GM18508 (cell line): ENCODE results near the gene IPO4.

Experiments
- ATAC-seq: cut with Tn5 transposase; IDR thresholded peaks from one replicate; pipeline ENCODE4 v1.9.1; 2021; ENCODE audit warnings: moderate number of reproducible peaks; ENCODE audit not compliant: insufficient read depth, unreplicated experiment

Gene IPO4

DNA sequence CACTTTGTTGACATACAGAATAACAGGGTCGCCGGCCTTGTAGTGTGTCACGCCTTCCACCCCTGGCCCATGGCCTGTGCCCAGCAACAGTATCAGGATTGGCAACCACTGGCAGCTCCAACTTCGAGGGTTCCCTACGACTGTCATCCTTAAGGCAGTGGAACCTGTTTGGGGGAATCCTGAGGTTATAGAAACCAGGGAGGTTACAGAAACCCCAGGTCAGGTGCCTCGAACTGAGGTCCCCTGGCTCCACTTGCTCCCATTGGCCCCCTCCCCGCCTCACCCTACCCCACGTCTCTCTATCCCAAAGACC lies 6.2 kb upstream of the IPO4 start:
- no peak for ATAC-seq

DNA sequence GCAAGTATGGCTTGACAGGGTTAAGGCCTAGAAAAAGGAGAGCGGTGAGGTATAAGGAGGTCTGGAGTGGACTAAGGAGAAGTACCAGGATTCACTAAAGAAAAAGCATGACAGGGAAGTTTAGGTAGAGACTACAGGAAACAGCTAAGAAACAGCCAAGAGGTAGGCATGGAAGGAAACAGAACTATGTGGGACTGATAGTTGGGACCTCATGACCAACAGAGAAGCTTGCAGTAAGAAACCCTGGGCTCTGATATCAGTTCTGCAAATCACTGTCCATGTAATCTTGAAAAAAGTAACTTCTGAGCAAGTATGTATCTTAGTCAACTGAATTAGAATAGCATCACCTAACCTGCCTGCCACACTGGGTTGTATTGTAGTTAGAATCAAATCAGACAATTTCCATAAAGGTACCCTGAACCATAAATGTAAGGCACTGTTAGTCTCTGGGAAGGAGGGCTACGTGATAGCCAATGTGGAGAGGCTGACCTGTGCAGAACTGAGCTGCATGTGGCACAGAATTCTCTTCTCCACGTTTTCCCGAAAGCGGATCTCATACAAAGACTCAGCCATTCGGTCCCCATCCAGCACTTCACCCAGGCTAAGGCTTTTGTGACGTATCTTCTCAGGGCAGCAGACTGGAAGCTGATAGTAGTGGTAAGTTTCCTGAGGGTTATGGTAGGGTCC lies 5.7 kb upstream of the IPO4 start:
- no peak for ATAC-seq

DNA sequence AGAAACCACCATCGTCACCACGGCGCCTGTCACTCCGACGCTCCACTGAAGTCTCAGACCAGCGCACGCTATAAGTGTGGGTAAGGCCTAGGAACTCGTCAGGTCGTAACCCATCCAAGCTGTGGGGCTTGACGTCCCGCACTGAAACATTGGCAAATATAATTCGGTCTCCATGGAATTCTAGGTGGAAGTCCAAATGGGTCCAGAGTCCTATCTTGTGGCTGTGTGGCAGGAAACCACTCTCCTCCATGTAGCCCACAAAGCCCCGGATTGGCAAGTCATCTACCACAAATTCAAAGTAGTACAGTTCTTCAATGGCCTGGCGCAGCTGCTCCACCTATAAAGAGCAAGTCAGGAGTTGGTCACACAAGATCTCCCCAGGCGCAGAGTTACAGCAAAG lies 4.3 kb upstream of the IPO4 start:
- no peak for ATAC-seq

DNA sequence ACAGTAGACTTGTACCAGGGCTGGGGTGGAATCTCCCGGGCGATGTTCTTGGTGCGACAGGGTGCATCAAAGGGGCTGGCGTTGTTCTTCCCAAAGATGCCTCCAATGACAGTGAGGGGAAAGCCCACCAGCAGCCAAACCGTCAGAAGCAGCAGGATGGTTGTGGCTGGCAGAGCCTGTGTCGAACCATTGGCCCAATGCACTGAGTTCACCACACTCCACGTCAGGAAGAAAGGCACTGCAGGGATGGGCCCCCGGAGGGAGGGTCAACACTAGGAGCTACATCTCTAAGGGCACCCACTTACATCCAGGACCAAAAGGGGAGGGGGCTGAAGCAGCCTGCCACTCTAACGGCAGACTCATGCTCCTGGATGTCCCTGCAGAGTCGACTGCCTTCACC lies 1.8 kb upstream of the IPO4 start:
- ATAC-seq: no peak

DNA sequence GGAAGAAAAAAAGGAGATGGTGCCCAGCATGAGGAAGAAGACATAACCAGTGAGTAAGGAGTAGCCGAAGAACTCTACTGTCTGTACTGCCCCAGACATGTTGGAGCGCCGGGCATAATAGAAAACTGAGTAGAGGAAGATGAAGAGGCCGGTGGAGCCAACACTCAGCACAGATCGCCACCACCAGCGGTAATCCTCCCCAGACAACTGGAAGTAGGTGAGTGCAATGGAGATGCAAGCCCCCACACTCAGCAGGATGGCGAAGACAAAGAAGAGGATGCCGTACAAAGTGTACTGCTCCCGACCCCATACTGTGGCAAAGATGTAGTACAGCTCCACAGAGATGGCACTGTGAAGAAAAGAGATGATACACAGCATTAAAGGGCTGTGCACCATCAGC lies 844 bp upstream of the IPO4 start:
- ATAC-seq: no peak

DNA sequence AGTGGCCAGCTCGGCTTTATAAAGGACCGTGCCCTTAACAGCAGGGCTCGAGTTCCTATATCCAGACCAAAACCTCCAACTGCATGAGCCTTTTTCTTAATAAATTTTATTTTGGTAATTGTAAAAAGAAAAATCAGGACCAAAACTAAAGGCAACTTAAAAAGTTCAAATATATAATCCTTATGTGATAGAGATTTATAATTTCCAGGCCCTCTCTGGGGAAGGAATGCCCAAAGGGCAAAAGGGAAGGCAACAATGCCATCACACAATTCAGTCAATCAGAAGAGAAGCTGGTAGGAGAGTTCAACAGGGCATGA lies 401 bp upstream of the IPO4 start:
- ATAC-seq: no peak

DNA sequence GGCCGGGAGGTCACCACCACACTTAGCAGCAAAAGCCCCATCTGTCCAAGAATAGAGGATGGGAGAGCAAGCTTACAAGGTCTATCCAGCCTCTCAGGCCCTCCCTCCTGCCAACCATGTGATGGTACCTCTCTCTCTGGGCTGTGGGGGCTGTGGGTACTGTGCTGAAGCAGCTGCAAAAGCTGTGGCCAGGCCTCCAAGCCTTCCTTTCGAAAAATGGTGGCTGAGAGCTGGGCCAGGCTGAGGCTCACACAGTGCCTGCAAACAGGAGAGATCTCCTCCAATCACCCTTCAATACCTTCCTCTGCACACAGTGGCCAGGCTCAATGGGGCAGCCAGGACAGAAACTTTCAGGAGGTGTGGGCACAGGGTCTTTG lies 1.1 kb downstream of the IPO4 start:
- ATAC-seq: no peak

DNA sequence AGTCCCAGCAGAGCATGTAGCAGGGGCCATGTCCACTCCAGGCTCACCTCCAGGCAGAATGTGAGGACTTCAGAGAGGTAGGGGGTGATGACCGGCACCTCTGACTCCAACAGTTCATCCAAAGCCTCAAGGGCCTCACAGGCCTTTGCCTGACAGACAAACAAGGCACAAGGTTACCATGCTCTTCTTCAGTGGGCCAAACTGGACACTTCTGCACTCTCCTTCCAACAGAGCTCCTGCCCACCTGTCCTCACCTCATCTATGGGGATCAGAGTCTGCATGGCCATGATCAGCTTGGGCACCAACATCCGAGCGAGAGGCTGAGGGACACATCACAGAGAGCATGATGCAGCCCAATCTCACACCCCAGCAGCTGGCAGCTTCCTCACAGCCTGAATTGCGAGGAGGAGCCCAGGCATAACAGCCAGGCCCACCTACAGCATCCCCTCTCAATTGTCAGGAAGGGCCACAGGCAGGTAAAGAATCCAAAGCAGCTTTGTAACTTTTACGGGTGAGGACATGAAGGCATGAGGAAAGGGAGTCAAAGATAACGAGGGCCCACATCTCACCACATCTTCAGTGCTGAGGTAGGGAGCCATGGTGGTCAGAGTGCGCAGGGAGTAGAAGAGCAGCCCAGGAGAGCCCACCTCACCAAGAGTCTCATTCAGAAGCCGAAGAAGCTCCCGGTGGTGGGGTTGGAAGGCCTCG lies 1.6 kb downstream of the IPO4 start:
- no peak for ATAC-seq

DNA sequence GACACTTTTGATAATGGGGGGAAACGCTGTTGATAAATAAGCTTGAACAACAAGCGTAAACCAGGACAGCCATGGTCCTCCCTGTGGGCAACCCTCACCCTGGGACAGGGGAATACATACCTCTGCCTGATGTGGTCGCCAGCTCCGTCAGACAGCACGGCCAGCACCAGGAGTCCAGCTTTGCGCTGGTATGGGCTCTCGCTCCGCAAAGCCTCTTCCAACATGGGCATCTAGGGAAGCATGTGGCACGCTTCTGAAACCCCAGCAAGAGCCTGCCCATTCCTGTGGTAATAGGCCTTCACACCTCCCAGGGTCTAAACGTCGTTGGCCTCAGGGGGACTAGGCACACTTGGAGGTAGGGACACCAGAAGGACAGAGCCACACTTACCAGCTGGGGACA lies 2.9 kb downstream of the IPO4 start:
- no peak for ATAC-seq

DNA sequence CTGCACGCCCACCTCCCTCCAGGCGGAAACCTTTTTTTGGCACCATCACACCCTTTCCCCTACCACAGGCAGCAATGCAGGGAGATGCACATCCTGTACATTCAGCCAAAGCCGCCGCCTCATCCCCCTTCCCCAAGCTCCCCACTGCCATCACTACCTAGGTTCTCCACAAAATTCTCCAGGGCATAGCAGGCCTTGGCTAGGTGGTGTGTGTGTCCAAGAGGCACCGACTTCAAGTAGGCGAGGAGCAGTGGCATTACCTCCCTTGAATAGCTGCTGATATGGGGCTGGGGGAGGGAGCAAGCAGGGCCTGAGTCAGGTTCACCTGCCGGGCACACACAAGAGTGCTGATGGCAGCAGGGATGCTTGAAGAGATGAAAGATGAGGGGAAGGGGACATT lies 3.6 kb downstream of the IPO4 start:
- ATAC-seq: no peak

DNA sequence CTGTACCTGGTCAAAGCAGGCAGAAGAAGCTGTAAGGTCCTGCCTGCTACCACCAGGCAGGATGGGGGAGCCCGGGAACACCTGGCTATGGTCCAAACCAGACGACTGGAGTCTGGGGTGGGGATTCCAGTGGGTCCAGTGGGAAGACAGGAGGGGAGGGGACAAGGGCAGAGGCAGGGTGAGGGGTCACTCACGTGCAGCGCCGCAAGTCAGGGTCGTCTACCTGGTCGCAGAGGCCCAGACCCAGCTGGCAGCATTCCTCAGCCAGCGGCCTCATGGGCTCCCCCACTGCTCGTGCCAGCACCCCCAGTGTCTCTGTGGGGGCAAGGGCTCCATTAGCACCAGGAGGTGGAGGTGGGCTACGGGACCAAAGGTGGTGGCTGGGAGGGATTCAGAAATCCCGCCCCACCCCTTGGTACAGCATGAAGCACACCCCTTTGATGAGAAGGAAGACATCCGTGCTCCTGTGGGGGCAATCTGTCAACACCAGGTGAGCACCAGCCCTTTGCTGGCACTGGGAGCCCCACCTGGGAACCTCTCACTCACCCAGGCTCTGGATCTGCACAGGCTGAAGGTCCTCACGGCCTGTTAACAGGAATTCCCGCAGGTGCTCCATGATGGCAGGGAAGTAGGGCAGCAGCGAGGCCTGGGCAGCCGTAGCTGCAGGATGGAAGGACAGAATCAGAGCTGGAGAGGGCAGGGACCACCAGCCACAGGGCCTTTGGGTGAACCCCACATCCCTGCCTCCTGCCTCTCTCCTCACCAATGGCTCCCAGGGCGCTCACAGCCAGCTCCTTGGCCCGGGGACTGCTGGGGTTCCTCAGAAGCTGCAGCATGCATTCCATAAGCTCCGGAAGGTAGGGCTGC lies 4.3 kb downstream of the IPO4 start:
- ATAC-seq: no peak

DNA sequence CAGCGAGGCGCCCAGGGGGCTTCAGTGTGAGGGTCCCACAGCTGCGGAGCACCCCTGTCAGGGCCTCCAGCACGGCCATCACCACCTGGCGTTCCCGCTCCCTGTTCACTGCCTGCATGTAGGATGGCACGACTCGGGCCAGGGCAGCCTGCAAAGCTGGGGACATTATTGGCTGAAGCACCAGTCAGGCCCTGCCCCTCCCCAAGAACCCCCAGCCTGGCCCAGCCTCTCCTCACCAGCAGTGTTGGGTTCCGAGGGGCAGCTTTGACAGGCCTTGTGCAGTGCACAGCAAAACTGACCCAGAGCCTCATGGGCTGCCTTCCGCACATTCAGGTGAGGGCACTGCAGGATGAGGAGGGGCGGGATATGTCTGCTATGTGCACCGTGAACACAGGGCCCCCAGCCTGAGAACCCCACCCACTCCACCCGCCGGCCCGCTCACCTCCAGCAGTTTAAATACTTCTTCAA lies 5.6 kb downstream of the IPO4 start:
- ATAC-seq: no peak

DNA sequence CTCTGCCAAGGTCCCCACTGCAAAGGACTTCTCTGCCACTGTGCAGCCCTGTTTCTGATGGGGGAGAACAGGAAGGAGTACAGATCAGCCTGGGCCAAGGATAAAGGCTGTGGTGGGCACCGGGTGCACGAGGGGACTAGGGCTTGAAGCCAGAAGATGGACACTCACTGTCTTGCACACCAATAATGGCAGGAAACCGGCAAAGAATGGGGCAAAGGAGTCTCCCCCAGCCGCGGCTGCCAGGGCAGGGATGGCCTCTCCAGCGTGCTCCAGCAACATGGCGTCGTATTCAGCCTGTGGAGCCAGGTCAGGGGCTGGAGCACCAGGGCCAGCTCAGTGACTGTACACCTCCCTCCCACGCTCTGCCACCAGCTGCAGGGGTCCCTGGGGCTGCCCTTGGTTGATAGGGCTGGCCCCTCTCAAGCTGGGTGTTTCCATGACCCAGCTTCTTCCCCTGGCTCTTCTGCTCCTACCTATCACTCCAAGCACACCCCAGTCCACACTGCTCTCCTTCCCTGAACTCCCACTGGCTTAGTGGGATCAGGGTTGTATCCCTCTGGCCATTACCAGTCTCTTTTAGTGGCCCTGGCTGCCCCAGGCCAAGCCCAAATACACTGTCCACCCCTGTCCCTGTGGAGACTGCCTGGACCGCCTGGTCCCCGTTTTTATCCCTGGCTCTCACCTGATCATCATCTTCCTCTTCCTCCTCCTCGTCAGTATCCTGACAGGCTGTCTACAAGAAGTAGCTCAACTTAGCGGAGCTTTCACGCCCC lies 6.3 kb downstream of the IPO4 start:
- ATAC-seq: no peak

DNA sequence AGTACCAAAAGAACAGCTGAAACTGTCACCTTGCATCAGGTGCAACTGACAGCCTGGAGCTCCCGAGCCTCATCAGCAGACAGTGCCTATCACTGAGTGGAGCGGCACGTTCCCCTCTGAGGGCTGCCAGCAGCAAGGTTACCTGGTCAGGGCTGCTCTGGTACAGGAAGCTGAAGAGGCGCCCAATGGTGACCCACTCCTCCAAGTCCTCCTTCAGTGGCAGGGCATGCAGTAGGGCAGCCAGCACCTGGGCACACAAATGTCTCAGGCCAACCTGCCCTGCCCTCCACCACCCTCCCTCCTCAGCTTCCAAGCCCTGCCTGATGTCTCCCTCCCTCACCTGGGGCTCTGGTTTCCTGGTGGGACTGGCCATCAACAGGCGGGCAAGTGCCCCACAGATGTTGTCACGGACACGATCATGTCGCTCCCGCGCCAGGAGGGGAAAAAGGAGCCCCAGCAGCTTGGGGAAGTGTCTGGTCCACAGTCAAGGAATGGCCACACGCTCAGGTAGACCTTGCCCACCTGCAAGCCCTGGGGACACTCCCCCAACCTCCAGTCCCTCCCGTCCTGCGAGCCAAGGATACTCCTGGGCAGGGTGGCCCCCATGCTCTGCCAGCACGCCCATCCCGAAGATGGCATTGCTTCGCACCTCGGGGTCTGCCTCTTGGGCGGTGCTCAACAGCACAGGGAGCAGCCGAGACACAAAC lies 7.1 kb downstream of the IPO4 start:
- ATAC-seq: no peak

DNA sequence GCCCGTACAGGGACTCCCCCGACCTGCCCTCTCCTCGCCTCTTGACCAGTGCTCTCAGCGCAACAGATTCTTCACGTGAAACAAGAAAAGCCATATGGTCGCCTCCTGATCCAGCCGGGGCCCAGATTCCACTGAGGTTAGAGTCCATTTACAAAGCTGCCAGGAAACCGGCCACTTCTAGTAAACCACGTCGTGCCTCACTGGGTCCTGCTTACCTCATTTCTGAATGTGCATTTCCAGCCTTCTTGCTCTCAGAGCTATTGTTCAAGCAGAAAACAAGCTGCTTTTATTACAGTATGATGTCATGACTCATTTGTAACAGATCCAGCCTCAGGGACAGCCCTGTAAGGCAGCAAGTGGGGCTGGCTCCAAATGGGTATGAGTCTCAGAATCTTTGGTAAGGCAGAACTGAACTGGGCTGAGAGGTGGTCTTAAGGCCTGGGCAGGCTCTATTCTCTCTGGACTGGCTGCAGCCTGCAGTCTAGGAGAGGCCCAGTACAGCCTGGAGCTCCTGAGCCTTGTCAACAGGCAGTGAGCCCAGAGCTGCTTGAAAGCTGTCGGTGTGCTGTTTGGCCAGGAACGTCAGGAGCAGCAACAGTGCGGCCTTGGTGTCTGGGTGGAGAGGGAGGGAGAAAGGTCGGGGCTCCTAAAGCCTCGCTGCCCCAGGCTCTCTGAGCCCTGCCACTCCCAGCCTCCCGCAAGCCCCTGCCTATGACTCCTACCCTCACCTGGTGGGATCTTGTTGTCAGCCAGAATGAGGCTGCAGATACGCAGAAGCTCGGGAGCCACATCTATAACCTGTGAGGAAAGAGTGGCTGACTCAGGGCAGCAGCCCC lies 8.4 kb downstream of the IPO4 start:
- no peak for ATAC-seq

DNA sequence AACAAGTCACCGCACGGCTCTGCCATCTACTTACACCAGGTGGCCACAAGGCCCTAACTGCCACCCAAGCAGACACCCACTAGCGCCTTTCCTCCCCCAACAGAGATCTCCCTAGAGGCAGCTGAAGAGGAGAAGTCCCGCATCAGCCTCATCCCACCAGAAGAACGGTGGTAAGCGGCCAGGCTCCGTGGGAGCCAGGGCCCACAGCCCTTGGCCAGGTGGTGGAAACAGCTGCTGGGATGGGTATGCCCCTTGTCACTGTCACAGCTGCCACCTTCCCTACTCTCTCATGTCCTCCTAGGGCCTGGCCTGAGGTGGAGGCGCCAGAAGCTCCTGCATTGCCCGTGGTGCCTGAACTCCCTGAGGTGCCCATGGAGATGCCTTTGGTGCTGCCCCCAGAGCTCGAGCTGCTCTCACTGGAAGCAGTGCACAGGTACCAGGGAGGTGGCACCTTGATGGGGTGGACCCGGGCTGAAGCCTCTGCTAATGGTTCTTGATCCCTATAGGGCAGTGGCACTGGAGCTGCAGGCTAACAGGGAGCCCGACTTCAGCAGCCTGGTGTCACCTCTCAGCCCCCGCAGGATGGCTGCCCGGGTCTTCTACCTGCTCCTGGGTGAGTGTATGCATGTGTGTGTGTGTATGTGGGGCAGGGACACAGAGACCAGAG lies 9.2 kb downstream of the IPO4 start:
- ATAC-seq: no peak

DNA sequence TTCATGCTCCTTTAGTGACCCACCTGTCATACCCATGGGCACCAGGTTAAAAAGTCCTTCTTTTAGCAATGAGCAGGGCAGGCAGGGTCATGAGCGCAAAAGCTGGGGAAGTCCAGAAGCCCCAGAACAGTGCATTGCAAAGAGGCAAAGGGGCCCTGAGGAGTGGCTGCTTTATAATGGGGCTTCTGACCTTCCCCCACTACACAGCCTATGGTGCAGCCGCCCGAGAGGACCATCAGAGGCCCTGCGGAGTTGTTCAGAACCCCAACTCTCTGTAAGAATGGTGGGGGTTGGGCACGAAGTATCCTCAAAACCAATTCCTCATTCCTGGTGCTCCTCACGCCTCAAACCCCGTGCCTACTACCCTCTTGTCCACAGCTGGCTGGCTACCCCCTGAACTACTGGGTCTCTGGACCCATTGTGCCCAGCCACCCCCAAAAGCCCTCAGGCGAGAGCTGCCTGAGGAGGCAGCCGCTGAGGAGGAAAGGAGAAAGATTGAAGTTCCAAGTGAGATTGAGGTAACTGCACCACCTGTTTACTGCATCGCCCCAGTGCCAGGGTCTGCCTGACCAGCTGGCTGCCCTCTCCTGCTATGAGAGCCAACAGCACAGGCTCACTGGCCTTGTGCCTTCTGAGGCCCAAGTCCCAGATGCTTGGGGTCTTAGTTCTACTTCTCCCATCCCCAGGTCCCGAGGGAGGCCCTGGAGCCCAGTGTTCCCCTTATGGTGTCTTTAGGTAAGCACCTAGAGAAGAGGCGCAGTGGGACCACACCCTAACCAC lies 10.0 kb downstream of the IPO4 start:
- ATAC-seq: no peak

DNA sequence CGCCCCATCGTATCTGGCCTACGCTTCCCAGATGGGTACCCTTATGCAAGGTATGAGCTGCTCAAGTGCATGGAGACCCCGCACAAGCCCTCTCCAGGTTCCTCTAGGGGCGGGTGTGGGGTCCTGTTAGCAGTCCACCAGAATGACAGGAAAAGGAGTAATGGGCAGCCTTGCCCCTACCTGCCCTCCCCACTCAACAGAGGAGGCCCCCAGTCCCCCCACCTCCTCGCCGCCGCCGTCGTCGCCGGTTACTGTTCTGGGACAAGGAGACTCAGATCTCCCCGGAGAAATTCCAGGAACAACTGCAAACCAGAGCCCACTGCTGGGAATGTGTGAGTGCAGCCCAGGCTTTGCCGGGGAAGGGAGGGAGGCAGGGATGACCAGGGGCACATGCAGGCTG lies 10.7 kb downstream of the IPO4 start:
- no peak for ATAC-seq
